Tibial nerve (tissue), 4 donors: ENCODE results near the gene KLC1. TPM values are rescaled to one million over a fixed set of nuclear protein-coding genes. Genes with fewer than 3 reads are reported as not detected.

ENCODE experiments used
- DNase-seq, 2 donors: peaks; one replicate each; pipeline ENCODE4 v3.0.0-alpha.2; 2019; ENCODE audit warnings: low spot score in 2 of 2
- H3K27ac ChIP-seq, 4 donors: fragments of 200-600 bp; sonication (generic) in 3 of 4; one replicate each; pipeline ENCODE4 v1.5.1; 2017 to 2019; ENCODE audit warnings: mild to moderate bottlenecking in 1 of 4
- H3K27me3 ChIP-seq, 2 donors: fragments of 200-600 bp; sonication (generic) in 1 of 2; one replicate each; pipeline versions ENCODE4 v1.5.1 to v1.6.0; 2017 to 2019
- H3K36me3 ChIP-seq, 3 donors: fragments of 200-600 bp; sonication (generic); one replicate each; pipeline ENCODE4 v1.5.1; 2018 to 2019
- H3K4me1 ChIP-seq, 4 donors: fragments of 200-600 bp; sonication (generic) in 3 of 4; one replicate each; pipeline ENCODE4 v1.5.1; 2017 to 2019
- H3K4me3 ChIP-seq, 4 donors: fragments of 200-600 bp; sonication (generic) in 3 of 4; one replicate each; pipeline ENCODE4 v1.5.1; 2017 to 2019; ENCODE audit warnings: mild to moderate bottlenecking in 1 of 4, moderate library complexity in 1 of 4
- H3K9me3 ChIP-seq, 4 donors: fragments of 200-600 bp; sonication (generic) in 3 of 4; one replicate each; pipeline ENCODE4 v1.5.1; 2017 to 2019
- EP300 ChIP-seq, 2 donors: sonication (generic); formaldehyde crosslinking; IDR thresholded peaks; one replicate each; pipeline ENCODE4 v1.6.1; 2017; ENCODE audit warnings: antibody characterized with exemption in 2 of 2, mild to moderate bottlenecking in 1 of 2
- POLR2A ChIP-seq, 2 donors: fragments of 450-650 bp; IDR thresholded peaks; one replicate each; pipeline ENCODE4 v1.6.1; 2017; ENCODE audit warnings: antibody characterized with exemption in 2 of 2, mild to moderate bottlenecking in 2 of 2, moderate library complexity in 2 of 2
- WGBS, 2 donors: methylation state at CpG; one replicate each; pipeline ENCODE4 v1.1.5; 2018; 5-methylcytosine and 5-hydroxymethylcytosine counted together
- total RNA-seq, 4 donors: library from RNA; depleted of rRNA; stranded (reverse); fragments of >200 nt; gene quantifications; one replicate each; pipeline ENCODE4 v1.1.0, GENCODE V29; 2016
- TF ChIP-seq, protein P1 (sequence below), 5 experiments: fragments of 200-600 bp in 3 of 5; fragments of 450-650 bp in 2 of 5; sonication (generic) in 3 of 5; IDR thresholded peaks; one replicate each; pipeline ENCODE4 v1.5.1; 2016 to 2019; ENCODE audit warnings: antibody characterized with exemption in 5 of 5, mild to moderate bottlenecking in 3 of 5, moderate library complexity in 2 of 5

The KLC1 gene
- total RNA-seq, 4 donors from 2014 or later: 402 to 561 (median 495) TPM

DNA sequence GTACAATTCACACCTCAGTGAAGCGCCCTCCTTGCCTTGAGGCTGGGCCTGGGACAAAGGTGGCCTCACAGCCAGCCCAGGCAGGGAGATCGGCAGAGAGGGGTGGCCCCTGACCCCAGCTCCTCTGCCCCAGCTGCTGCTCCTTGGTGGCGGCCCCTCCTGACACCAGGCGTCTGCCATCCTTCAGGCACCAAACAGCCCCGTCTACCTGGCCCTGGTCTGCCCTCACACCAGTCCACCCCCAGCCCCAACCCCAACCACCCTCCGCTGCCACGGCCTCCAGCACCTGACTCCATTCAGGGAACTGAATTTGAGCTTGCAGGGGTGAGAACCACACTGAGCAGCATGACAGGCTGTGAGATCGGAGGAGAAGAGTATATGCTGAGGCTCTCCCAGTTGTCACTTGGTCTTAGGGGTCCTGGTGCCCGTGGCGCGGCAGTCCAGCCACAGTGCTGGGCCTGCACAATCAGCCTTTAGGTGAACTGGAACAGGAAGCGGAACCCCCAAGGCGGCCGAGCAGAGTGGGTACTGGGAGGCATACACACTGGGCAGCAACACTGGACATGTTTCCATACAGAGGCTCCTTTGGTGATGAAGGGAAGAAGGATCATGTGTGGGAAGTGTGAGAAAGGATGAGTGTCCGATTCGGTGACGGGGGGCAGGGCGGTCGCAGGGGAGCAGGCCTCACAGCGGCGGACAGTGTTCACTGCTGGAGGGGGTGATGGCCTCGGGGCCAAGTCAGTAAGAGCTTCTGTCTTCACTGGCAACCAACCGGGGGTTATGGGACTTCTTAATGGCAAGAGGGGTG is 105.3 kb downstream of the KLC1 start:
- H3K4me3 ChIP-seq: no peak overlapping the region
- H3K4me1 ChIP-seq: peaks cover 0 to 33% (median 0%) of the 10 kb centered on the region in 4 donors
- WGBS, 2 donors: 81 to 88% methylated on average over 23 of the region's 23 CpGs

DNA sequence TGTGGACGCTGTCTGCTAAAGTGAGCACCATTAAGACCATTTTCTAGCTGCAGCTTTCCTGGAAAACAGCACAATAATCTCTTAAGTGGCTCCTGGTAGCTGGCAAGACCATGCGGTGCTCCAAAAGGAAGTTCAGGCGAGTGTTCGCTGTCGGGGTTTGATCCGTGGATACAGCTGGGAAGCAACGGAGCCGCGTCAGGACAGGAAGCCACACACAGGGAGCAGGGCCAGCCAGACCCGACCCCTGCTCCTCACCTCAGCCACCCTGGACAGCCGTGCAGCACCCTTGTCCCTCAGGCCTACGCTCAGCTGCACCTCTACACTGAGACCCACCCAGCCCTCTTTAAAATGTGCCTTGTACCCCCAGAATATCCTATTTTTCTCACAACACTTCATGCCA is 106.0 kb downstream of the KLC1 start:
- Histone ChIP-seq H3K27me3 (no peaks in the 10 kb centered on the region), H3K36me3 (peaks cover 0 to 98% (median 14%) of the 10 kb centered on the region in 3 donors), H3K4me1 (peaks cover 0 to 33% (median 0%) of the 10 kb centered on the region in 4 donors), H3K27ac (peak overlapping the region in 2 of 4 donors; percentile 13 to 67), H3K4me3 (no peak overlapping the region), H3K9me3 (no peaks in the 10 kb centered on the region)
- 50 to 64% methylated on average over 11 to 12 of the region's 12 CpGs for WGBS, 2 donors
- no peak for TF ChIP-seq POLR2A (IDR thresholded peaks at IDR 0.05)
- TF ChIP-seq EP300 (IDR thresholded peaks at IDR 0.05): no peak
- TF ChIP-seq, protein P1, sequence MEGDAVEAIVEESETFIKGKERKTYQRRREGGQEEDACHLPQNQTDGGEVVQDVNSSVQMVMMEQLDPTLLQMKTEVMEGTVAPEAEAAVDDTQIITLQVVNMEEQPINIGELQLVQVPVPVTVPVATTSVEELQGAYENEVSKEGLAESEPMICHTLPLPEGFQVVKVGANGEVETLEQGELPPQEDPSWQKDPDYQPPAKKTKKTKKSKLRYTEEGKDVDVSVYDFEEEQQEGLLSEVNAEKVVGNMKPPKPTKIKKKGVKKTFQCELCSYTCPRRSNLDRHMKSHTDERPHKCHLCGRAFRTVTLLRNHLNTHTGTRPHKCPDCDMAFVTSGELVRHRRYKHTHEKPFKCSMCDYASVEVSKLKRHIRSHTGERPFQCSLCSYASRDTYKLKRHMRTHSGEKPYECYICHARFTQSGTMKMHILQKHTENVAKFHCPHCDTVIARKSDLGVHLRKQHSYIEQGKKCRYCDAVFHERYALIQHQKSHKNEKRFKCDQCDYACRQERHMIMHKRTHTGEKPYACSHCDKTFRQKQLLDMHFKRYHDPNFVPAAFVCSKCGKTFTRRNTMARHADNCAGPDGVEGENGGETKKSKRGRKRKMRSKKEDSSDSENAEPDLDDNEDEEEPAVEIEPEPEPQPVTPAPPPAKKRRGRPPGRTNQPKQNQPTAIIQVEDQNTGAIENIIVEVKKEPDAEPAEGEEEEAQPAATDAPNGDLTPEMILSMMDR (IDR thresholded peaks at IDR 0.05): no peak
- DNase-seq: no peak

More for the DNA sequence above, 105.3 kb downstream of the KLC1 start:
- H3K36me3 ChIP-seq: peaks cover 0 to 98% (median 19%) of the 10 kb centered on the region in 3 donors
- no peaks in the 10 kb centered on the region for H3K27me3 ChIP-seq
- no peaks in the 10 kb centered on the region for H3K9me3 ChIP-seq
- TF ChIP-seq, protein P1 (IDR thresholded peaks at IDR 0.05): no peak
- TF ChIP-seq EP300 (IDR thresholded peaks at IDR 0.05): no peak
- TF ChIP-seq POLR2A (IDR thresholded peaks at IDR 0.05): no peak
- DNase-seq: no peak
- H3K27ac ChIP-seq: peak overlapping the region in 1 of 4 donors; percentile 67

DNA sequence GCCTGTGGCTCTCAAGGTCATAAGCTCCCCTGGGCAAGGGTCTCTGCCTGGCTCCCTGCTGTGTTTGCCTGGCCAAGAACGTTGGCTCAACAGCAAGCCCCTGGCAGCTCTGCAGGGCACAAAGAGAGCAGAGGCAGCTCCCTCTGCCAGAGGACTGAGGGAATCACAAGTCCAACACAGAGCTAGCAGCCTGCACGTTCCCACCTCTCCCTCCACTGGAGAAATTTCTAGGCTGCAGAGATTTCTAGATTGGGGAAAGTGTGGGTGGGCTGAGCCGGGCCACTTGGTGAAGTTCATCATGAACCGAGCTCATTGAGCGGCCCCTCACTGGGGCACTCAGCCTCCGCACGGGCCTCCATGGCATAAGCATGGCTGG is 106.4 kb downstream of the KLC1 start:
- Histone ChIP-seq H3K36me3 (peaks cover 0 to 98% (median 14%) of the 10 kb centered on the region in 3 donors), H3K4me1 (peaks cover 0 to 33% (median 0%) of the 10 kb centered on the region in 4 donors), H3K27ac (peak overlapping the region in 2 of 4 donors; percentile 13 to 67), H3K9me3 (no peaks in the 10 kb centered on the region), H3K4me3 (no peak overlapping the region), H3K27me3 (no peaks in the 10 kb centered on the region)
- WGBS, 2 donors: 50 to 53% methylated on average over 6 to 7 of the region's 7 CpGs
- TF ChIP-seq POLR2A (IDR thresholded peaks at IDR 0.05): no peak
- TF ChIP-seq, protein P1 (IDR thresholded peaks at IDR 0.05): peak in 1 of 5 experiments; percentile 5
- DNase-seq: no peak

DNA sequence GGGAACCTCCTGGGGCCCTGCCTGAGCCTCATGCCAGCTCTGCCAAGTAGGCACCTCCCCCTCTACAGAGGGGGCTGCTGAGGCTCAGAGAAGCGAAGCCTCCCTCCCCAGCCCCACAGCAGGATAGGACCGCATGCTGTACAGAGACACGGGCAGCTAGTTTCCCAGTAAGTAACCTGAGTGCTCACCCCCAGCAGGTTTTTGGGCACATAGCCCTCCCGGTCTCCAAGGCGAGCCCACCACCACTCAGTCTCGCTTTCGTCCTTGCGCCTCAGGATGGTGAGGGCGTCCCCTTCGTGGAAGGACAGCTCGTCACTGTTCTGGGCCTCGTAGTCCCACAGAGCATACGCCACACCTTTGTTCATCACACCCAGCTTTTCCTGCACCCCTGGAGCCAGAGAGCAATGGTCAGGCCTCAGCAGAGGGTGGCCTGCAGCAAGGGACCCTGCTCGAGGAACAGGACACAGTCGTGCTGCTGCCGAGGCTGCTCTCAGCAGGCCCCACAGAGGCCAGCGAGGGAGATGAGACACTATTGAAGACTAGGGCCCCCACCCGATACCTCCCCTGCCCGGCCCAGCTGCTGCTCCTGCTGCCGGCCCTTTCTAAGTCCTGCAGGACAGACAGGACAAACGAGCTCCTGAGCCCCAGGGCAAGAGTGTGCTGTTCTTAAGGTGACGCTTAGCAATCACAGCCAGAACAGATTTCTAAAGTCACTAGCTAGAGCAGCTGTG is 107.0 kb downstream of the KLC1 start:
- H3K4me1 ChIP-seq: peaks cover 0 to 33% (median 0%) of the 10 kb centered on the region in 4 donors
- H3K9me3 ChIP-seq: no peaks in the 10 kb centered on the region
- H3K4me3 ChIP-seq: no peak overlapping the region
- peaks cover 0 to 98% (median 14%) of the 10 kb centered on the region in 3 donors for H3K36me3 ChIP-seq
- DNase-seq: no peak
- H3K27me3 ChIP-seq: no peaks in the 10 kb centered on the region
- peak overlapping the region in 2 of 4 donors; percentile 28 to 67 for H3K27ac ChIP-seq
- TF ChIP-seq POLR2A (IDR thresholded peaks at IDR 0.05): no peak
- no peak for TF ChIP-seq EP300 (IDR thresholded peaks at IDR 0.05)
- TF ChIP-seq, protein P1 (IDR thresholded peaks at IDR 0.05): no peak
- WGBS, 2 donors: 76 to 86% methylated on average over 14 to 21 of the region's 22 CpGs
